Spleen (tissue), 11 donors: Measurements from ENCODE around the gene SLC16A3. TPM values are rescaled to one million over a fixed set of nuclear protein-coding genes. Genes with fewer than 3 reads are reported as not detected.

Experiments used
- DNase-seq: peaks from one replicate; pipeline ENCODE4 v3.0.0-alpha.2; 2020
- H3K27ac ChIP-seq, 8 donors: fragments of 200-600 bp; sonication (generic) in 7 of 8; 1 replicate in 4 of 8; 2 replicates in 4 of 8; pipeline versions ENCODE4 v1.5.0 to v1.8.0; 2016 to 2021; ENCODE audit warnings: inconsistent platforms in 4 of 8, mild to moderate bottlenecking in 4 of 8, moderate library complexity in 1 of 8
- H3K27me3 ChIP-seq, 7 donors: fragments of 200-600 bp; sonication (generic) in 6 of 7; replicated peaks in 1 of 7; 1 replicate in 4 of 7; 2 replicates in 3 of 7; pipeline versions ENCODE4 v1.5.0 to v1.8.0; 2016 to 2021; ENCODE audit warnings: inconsistent platforms in 3 of 7, mild to moderate bottlenecking in 1 of 7
- H3K36me3 ChIP-seq, 6 donors: fragments of 200-600 bp; sonication (generic) in 5 of 6; 1 replicate in 4 of 6; 2 replicates in 2 of 6; pipeline versions ENCODE4 v1.5.0 to v1.8.0; 2016 to 2021; ENCODE audit warnings: inconsistent platforms in 2 of 6
- H3K4me1 ChIP-seq, 6 donors: fragments of 200-600 bp; sonication (generic) in 5 of 6; 1 replicate in 3 of 6; 2 replicates in 3 of 6; pipeline versions ENCODE4 v1.5.0 to v1.8.0; 2016 to 2021; ENCODE audit warnings: inconsistent platforms in 3 of 6
- H3K4me3 ChIP-seq, 8 donors: fragments of 200-600 bp; sonication (generic) in 7 of 8; 1 replicate in 4 of 8; 2 replicates in 4 of 8; pipeline versions ENCODE4 v1.5.0 to v1.8.0; 2016 to 2021; ENCODE audit warnings: inconsistent platforms in 4 of 8, mild to moderate bottlenecking in 4 of 8, moderate library complexity in 2 of 8
- H3K9me3 ChIP-seq, 8 donors: fragments of 200-600 bp; sonication (generic) in 7 of 8; 1 replicate in 4 of 8; 2 replicates in 4 of 8; pipeline versions ENCODE4 v1.5.0 to v1.8.0; 2016 to 2021; ENCODE audit warnings: inconsistent platforms in 4 of 8
- CTCF ChIP-seq, 11 experiments: fragments of 200-600 bp in 7 of 11; fragments of 450-650 bp in 4 of 11; sonication (generic) in 4 of 11; IDR thresholded peaks in 8 of 11; conservative IDR thresholded peaks in 3 of 11; 1 replicate in 7 of 11; 2 replicates in 4 of 11; pipeline versions ENCODE4 v1.4.0 to v1.8.0; 2016 to 2021; ENCODE audit warnings: antibody characterized with exemption in 11 of 11, inconsistent platforms in 4 of 11, mild to moderate bottlenecking in 1 of 11
- POLR2A ChIP-seq, 3 donors: fragments of 450-650 bp; IDR thresholded peaks; one replicate each; pipeline ENCODE4 v1.5.1; 2017; ENCODE audit warnings: antibody characterized with exemption in 3 of 3, mild to moderate bottlenecking in 1 of 3
- POLR2AphosphoS5 ChIP-seq, 3 donors: sonication (generic); formaldehyde crosslinking; IDR thresholded peaks; one replicate each; pipeline ENCODE4 v1.5.1; 2017; ENCODE audit warnings: antibody characterized with exemption in 3 of 3
- WGBS, 5 donors: extraction: QIAGEN DNeasy Blood & Tissue Kit in 3 of 5; methylation state at CpG; one replicate each; pipeline versions ENCODE4 v1.1.5 to v1.1.7; 2013 to 2018; 5-methylcytosine and 5-hydroxymethylcytosine counted together
- intact Hi-C: fragments of 100-400 bp; cut with DNase I; formaldehyde crosslinking; loops from one replicate; pipeline ENCODE4 v1.15.0; 2023; ENCODE audit warnings: low total_unique reads
- polyA plus RNA-seq, 3 donors: library from polyadenylated mRNA; stranded (reverse); fragments of 200-250 nt; gene quantifications; one replicate each; pipeline ENCODE4 v1.2.1, GENCODE V29; 2013
- total RNA-seq, 7 donors: library from RNA; depleted of rRNA in 3 of 7; stranded (reverse); fragments of >200 nt in 3 of 7; fragmentation: NEBNext Ultra II Directional in 4 of 7; extraction: Animal tissue kit (Norgen Biotek cat#: 25700) in 4 of 7; gene quantifications; one replicate each; pipeline versions ENCODE4 v1.1.0 to v1.2.1, GENCODE V29; 2016 to 2021
- donor health status: healthy with polysubstance abuse.
- donor health status: DM: no; HTN: no; CAD: no; lungs with moderate emphysema.
- donor health status: DM: no; HTN: no; CAD: no.
- donor health status: Bipolar disorder and iron deficiency.
- donor health status: healthy.
- donor health status: DM: no; HTN: no; CAD: no.
- donor health status: DM: yes; HTN: yes; CAD: no.

SLC16A3 gene
- total and polyA plus RNA-seq, 10 donors: 11.1 to 185 (median 74.0) TPM

GRCh38 chr17:82269882-82270500 lies 41.1 kb downstream of the SLC16A3 start:
- Histone ChIP-seq H3K4me3 (peak overlapping the region in 1 of 8 donors; percentile 3), H3K27ac (peak overlapping the region in 5 of 8 donors; percentile 13 to 100 (median 99)), H3K36me3 (peaks cover 7 to 71% (median 39%) of the 10 kb centered on the region in 6 donors)

GRCh38 chr17:82270651-82271050 lies 41.8 kb downstream of the SLC16A3 start:
- Histone ChIP-seq H3K4me1 (peaks cover 59 to 88% (median 76%) of the 10 kb centered on the region in 6 donors), H3K27me3 (no peaks in the 10 kb centered on the region), H3K27ac (peak overlapping the region in 4 of 8 donors; percentile 25 to 100 (median 99)), H3K36me3 (peaks cover 1 to 65% (median 32%) of the 10 kb centered on the region in 6 donors), H3K9me3 (no peaks in the 10 kb centered on the region), H3K4me3 (peak overlapping the region in 1 of 8 donors; percentile 32)
- peak in 1 of 3 donors; percentile 47 for TF ChIP-seq POLR2AphosphoS5 (IDR thresholded peaks at IDR 0.05)
- no peak for TF ChIP-seq CTCF (IDR thresholded peaks at IDR 0.05 in 8 of 11, conservative IDR thresholded peaks at IDR 0.05 in 3 of 11)
- DNase-seq: peak; percentile 65
- intact Hi-C loops: no loop called here
- 83 to 92% (median 85%) methylated on average over 12 of the region's 12 CpGs for WGBS, 5 donors

More at GRCh38 chr17:82269882-82270500, 41.1 kb downstream of the SLC16A3 start:
- 61 to 83% (median 77%) methylated on average over 7 to 13 of the region's 13 CpGs for WGBS, 5 donors
- H3K27me3 ChIP-seq: no peaks in the 10 kb centered on the region
- TF ChIP-seq POLR2A (IDR thresholded peaks at IDR 0.05): no peak
- TF ChIP-seq POLR2AphosphoS5 (IDR thresholded peaks at IDR 0.05): peak in 1 of 3 donors; percentile 68
- peak; percentile 70 for DNase-seq
- H3K4me1 ChIP-seq: peaks cover 59 to 90% (median 77%) of the 10 kb centered on the region in 6 donors
- intact Hi-C loops: no loop called here
- H3K9me3 ChIP-seq: no peaks in the 10 kb centered on the region

- DNase-seq: peak; percentile 40
- WGBS, 5 donors: 86 to 91% (median 88%) methylated on average over 6 of the region's 6 CpGs
- peaks cover 59 to 81% (median 71%) of the 10 kb centered on the region in 6 donors for H3K4me1 ChIP-seq
- H3K9me3 ChIP-seq: no peaks in the 10 kb centered on the region
- H3K27ac ChIP-seq: peak overlapping the region in 4 of 8 donors; percentile 99 to 100 (median 99)
- H3K36me3 ChIP-seq: peaks cover 0 to 57% (median 25%) of the 10 kb centered on the region in 6 donors
- TF ChIP-seq POLR2AphosphoS5 (IDR thresholded peaks at IDR 0.05) (no peak), CTCF (IDR thresholded peaks at IDR 0.05 in 8 of 11, conservative IDR thresholded peaks at IDR 0.05 in 3 of 11) (no peak), POLR2A (IDR thresholded peaks at IDR 0.05) (no peak)
- H3K27me3 ChIP-seq: no peaks in the 10 kb centered on the region
- intact Hi-C loops: no loop called here
- H3K4me3 ChIP-seq: peak overlapping the region in 2 of 8 donors; percentile 73 to 82
These were observed 42.6 kb downstream of the SLC16A3 start for GRCh38 chr17:82271401-82271800.

GRCh38 chr17:82272495-82273326 lies 43.9 kb downstream of the SLC16A3 start:
- Histone ChIP-seq H3K4me1 (peaks cover 50 to 68% (median 58%) of the 10 kb centered on the region in 6 donors), H3K4me3 (peak overlapping the region; percentile 66 to 90 (median 80)), H3K27ac (peak overlapping the region; percentile 94 to 100 (median 99)), H3K36me3 (peaks cover 0 to 45% (median 23%) of the 10 kb centered on the region in 6 donors), H3K9me3 (no peaks in the 10 kb centered on the region), H3K27me3 (no peaks in the 10 kb centered on the region)
- WGBS, 5 donors: 0 to 1% (median 1%) methylated on average over 20 to 57 of the region's 57 CpGs
- intact Hi-C loops: no loop called here
- TF ChIP-seq POLR2AphosphoS5 (IDR thresholded peaks at IDR 0.05): peak in 1 of 3 donors; percentile 32
- TF ChIP-seq CTCF (IDR thresholded peaks at IDR 0.05 in 8 of 11, conservative IDR thresholded peaks at IDR 0.05 in 3 of 11): no peak
- peak; percentile 92 for DNase-seq
